GM04504 (cell line): ENCODE results near the gene EGR4.

Source experiments
- DNase-seq: peaks from one replicate; pipeline ENCODE4 v3.0.0-alpha.2; 2012; ENCODE audit warnings: low read depth

The EGR4 gene

DNA sequence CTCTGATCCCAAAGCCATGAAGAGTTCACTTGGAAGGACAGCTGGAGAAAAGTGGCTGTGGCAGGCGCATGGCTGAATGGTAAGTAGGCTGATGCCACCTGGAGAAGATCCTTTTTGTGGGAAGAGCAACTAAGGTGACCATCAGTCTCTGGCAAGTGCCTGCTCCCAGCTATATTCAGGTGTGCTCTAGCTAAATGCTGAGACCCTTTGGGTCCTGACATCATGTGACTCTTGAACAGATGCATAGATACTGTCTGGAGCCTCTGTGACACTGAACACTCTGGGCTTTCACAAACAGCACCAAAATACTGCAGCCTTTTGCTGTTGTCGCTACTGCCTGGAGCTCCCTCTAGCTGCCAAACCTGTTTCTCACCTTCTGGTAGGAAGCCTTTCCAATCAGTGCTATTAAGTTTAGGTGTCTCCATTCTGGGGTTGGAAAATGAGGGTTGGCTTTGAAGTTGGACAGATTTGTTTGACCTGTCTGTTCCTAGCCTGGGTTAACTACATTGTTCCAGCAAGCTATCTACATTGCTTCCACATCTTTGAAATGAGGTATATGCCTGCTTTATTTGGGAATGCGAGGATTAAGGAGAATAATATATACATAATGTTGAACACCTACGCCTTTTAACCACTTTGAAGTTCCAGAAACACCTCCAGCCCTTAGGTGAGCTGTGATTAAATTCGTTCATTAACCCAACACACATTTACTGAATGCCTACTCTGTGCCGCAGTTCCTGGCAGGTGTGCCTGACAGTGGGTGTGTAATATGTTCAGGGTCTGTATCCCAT is 3.1 kb downstream of the EGR4 start:
- DNase-seq, result no peak

DNA sequence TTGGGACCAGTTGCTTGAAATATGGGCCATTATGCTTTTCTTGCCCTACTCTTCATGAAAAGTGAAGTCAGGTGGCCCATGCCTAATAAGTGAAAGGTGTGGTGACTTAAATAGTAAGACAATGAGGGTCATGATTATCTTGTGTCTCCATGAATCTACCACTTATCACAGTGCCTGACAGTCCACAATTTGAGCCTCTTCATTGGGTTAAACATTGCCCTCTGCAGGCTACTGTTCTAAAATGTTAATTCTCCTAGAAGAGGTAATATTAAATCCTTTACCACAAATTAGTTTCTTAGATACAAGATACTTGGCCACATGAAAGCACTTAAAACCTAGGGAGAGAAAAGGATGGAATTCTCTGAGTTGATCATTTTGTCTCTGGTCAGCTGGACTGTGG is 4.0 kb downstream of the EGR4 start:
- DNase-seq, result no peak

DNA sequence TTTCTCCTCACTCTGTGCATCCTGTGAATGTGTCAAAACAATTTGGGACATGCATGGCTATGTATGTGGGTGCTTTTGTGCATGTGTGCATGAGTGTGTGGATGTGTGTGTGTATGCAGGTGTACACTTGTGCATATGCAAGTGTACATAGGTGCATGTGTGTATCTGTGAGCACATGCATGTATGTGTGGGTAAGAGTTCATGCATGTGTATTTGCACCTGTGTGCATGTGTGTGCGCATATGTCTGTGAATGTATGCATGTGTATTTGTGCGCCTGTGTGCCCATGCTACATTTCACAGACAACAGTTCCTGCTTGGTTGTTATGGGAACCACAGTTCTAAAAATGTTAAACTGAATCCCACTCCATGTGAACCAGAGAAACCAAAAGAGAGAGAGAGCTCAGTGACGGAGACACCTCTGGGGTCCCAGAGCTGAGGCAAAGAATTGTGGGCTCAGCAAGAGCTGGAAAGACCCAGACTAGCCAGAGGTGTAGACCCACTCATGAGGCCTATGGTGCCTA is 7.2 kb downstream of the EGR4 start:
- no peak for DNase-seq

DNA sequence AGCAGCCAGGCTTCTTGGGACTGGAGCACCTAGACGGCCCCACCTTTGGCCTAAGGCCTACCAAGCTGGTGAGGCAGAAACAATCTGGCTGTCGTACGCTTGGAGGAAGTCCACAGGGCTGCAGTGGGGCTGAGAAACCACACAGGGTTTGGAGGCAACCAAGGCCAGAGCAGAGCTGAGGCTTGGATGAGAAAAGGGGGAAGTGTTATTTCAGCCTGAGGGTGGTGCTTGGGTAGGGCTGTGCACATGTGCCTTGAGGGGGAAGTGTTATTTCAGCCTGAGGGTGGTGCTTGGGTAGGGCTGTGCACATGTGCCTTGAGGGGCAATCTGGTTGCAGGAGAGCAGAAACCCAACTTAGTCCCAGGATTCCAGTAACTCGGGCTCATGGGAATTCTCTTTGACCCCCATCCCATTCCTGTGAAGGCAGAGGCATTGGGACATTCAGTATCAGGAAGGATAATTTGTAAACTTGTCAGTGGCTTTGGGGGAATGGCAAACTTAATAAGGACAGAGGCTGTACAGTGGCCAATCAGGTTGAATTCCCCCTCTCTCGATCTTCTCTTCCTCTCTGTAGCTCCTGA is 8.1 kb downstream of the EGR4 start:
- DNase-seq, result no peak

DNA sequence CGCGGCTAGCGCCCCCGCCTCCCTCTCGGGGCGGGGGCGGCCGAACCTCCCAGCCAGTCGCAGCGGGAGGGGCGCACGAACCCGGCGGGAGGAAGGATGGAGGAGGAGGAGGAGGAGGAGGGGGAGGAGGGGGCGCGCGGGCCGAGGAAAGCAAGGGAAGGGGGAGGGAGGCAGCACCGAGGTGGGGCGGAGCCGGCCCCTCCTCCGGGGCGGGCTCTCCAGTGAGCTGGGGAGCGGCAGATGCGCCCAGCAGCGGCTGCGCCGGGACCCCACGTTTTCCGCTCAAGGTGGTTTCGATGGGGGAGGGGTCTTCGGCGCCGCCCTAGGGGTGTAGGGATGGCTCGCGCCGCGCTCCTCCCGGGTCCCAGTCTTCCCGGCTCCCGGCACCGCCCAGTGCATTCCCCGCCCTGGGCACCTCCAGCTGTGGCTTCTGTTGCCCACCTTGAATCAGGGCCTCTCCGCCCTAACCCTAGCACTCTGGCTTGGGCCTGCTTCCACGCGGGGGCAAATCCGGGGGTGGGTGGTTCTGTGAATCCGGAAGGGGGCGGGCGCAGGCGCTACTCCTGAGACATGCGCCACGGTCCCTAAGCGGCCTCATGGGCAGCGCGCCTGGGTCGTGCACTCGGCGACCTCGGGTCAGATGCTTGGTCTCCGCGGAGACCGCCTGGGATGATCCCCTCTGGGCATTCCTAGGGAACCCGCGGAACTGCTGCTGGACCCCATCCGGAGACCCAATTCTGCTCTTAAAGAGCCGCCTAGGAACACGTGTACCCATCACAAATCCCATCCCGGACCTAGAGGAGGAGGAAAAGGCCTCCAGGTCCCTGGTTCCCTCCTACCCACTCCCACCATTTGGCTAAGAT is 8.8 kb downstream of the EGR4 start, which contains the start of gene FBXO41:
Gene FBXO41 (minus strand): TSS at position 183 of the 863 bp plus-strand sequence. CDS start 14,848 bp downstream, outside the sequence.
- no peak for DNase-seq

DNA sequence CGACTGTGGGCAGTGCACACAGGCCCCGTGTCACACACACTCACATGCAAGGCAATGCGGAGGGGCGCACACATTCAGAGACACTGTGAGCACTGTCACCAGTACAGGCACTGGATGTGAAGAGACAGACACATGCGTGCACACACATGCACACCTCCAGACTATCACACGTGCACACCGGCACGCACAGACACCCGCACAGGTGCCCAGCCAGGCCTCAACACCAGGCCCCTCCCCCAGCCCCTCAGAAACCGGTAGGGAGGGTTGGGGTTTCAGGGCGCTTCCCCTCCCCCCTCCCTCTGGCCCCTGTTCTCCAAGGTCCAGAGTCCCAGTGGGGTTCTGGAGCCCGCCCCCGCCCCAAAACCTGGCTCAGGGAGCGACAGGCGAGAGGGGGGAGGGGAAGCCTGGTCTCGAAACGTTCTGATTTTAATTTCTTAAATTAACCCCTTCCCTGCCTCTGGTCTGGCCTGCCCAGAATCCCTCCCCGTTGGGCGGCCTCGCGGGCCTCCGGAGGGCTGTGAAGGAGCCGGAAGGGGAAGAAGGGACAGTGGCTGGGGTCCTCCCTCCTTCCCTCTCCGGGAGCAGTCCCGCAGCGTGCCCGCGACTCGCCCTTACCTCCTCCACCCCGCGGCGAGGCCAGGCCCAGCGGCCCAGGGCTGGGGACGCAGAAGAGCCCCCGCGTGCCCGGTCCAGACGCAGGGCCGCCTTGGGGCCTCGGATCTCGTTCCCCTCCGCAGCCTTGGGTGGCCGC is 9.6 kb downstream of the EGR4 start:
- no peak for DNase-seq

DNA sequence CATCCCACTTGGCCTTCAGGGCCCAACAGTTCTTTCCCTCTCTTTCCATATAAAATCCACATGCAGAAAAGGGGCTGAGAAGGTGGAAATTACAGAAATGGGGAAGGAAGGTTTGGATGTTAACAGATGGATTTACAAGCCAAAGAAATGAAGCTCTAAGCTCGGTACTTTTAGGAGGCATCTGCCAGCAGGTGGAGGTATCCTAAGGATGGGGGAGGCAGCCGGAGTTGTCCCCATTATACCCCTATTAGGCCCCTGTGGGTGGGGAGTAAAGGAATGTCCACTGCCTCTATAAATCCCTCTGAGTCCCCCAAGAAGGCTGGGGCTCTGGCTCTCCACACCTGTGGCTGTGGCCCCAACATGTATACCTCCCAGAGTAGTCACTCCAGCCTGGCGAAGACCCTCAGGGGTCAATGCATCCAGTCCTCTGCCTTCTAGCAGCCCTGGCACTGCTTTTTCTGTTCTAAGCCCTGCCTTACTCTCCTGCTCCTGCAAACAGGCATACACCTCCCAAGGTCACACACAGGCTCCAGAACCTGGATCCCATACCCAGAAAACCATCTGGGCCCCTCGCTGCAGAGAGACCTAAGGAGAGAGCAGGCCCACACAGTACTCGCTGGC is 10.3 kb downstream of the EGR4 start:
- DNase-seq, result no peak

DNA sequence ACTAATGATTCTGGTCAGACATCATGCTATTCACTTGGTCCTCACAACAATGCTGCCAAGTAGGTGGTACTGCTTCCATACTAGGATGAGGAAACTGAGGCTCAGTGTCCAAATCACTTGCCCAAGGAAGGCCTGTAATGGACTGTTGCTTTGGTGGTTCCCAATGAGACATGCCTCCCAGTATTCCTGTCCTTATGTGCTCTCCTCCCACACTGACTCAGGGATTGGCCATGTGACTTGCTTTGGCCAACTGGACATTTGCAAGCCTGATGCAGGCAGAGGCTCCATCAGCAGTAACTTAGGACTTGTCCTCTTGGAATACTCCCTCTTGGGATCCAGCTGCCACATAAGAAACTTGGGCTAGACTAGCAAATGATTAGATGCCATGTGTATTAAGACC is 12.1 kb downstream of the EGR4 start:
- no peak for DNase-seq

DNA sequence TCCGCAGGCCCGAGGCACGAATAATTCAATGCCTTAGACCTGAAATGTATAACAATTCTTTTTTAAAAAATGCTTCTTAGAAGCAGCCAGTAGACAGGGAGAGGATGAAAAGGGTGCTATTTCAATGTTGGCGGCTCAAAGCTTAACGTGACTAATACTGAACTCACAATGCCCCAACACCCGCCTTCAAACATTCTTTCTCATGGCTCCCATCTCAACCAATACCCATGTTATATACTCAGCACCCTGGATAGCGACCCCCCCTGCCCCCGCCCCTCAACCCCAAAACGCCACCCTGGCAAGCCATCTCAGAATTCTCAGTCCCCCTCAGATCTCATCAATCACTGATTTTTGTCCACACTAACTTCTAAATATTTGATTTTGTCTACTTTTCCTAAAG is 13.5 kb downstream of the EGR4 start:
- DNase-seq, result no peak

DNA sequence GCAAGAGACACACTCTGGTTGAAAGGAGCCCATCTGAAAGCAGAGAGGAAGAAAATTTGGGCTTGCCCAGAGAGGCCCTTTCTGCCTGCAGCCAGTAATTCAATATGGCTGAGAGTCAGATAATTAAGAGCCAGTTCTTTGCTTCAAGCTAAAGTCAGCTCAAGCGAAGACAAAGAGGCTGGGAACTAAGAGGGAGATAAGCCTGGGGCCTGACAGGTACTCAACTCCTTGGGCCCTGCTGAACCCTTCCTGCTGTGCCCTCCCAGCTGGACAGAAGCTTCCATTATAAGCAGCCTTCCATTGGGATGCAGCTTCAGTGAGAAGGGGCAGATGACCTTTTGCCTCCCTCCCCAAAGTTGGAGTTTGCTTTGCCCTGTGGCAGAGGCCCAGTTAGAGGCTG is 21.1 kb downstream of the EGR4 start:
- no peak for DNase-seq

DNA sequence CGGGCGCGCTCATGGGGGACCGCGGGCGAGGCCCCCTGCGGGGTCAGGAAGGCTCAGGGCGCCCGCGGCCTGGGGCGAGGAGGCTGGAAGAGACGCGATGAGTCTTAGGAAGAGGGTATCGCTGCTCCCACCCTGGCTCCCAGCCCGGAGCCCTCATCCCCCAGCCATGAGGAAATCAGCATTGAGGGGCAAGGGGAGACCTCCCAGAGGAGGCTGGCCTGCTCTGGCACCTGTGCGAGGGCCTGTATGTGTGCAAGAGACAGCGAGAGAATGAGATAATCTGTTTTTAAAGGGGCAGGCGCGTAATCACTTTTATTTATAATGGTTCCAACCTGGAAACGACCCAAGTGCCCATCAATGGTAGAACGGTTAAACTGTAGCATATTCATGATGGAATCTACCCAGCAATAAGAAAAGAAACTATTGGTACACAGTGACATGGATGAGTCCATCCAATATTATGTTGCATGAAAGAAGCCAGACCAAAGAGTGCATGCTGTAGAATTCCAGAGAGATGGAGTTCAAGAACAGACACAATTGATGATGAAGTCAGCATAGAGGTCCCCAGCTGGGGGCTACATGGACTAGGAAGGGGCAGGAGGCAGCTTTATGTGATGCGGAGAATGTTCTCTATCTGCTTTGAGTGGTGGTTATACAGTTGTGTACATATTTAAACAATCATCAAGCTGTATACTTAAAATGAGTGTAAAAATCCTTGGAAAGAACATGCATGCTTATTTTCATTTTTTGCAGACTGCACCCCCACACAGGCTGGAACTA is 23.5 kb downstream of the EGR4 start:
- DNase-seq, result no peak

DNA sequence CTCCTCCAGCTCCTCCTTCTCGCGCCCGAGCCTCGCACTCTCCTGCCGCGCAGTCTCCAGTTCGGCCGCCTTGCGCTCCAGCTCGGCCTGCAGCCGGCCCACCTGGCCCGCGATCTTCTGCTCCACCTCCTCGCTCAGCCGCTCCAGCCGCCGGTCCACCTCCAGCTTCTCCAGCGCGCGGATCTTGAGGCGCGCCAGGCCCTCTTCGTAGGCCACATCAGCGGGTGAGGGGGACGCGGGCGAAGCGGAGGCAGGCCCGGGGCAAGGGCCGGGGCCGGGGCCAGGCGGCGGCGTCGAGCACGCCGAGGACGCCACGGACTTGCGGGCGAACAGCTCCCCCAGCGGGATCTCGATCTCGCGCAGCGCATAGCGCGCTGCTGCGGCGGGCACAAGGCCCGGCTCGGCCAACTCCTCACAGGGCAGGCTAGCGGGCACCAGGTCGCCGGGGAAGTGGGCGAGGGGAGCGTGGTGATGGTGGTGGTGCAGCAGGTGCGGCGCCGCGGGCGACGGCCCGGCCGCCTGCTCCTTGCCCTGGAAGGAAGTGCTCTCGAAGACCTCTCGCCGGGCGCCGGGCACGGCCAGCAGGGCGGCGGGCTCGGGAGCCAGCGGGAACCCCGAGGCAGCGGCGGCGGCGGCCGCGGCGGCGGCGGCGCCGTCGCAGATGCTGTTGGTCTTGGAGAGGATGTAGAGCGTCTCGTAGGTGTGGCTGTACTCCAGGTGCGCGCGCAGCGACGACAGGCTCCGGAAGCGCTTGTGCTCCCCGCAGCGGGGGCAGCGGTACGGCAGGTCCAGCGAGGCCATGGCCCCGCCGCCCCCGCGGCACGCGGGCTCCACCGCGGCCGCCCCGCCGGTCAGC is 24.3 kb downstream of the EGR4 start:
- no peak for DNase-seq

DNA sequence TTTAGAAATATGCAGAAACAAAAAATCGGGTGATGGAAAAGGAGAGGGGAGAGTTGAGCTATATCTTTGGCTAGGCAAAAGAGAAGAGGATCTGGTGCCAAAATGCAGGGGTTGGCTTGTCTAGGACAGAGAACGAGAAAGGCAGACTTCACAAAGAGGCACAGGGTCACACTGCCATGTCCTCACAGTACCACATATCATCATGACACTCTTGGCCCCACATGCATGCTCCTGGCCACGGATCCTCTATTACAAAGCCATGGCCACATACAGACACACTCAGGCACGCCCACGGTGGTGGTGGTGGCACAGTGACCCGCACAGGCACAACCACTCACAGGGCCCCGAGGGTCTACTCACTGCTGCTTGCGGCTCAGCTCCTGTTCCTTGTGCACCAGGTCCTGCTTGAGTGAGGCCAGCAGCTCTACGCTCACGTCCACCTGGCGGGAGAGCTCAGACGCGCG is 24.9 kb downstream of the EGR4 start:
- DNase-seq, result no peak

DNA sequence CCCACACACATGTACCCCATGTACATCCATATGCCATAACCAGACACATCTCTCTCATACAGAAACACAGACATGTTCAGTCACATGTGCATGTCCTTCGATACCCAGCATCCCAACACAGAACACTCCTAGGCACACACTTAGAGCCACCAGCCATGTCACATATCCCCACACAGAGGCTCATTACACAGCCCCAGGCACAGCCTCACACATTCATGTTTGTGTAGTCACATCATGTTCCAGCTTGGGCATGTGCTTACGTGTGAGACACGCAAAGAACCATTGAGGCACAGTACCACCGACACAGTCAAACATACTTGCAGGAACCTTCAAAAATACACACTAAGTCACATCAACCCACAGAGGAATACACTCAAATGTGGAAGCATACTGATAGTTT is 26.3 kb downstream of the EGR4 start:
- DNase-seq, result no peak

DNA sequence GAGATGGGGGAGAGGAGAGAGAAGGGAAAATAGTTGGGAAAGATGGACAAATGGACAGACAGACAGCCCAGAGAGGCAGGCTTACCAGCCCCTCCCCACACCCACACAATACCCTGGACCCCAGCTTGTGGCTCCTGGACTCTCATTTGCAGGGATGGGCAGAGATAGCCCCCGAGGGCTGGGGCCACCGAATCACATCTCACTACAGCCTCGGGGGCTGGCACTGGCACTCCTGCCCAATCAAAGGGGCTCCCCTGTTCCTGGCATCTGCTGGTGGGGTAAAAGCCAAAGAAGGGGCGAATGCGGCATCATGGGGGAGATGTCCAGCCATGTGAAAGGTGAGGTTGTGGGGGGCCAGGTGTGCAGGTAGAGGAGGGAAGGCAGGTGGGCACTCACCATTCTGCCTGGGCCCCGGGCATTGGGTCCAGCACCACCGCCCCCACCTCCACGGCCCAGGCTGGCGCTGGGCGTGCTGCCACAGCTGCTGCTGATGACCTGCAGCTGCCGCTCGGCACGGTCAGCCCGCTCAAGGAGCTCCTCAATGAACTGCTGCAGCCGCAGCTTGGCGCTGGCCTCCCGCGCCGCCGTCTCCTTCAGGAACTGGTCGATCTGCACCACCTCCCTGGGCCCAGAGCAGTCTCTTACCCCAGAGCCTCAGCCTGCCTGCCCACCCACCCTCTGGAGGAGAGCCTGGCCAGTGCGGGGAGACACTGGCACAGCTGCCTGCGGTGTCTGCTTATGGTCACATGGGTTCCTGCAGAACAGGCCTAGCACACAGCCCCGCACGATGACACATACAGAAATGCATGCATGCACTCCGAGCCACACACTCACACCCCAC is 27.1 kb downstream of the EGR4 start:
- DNase-seq, result no peak

DNA sequence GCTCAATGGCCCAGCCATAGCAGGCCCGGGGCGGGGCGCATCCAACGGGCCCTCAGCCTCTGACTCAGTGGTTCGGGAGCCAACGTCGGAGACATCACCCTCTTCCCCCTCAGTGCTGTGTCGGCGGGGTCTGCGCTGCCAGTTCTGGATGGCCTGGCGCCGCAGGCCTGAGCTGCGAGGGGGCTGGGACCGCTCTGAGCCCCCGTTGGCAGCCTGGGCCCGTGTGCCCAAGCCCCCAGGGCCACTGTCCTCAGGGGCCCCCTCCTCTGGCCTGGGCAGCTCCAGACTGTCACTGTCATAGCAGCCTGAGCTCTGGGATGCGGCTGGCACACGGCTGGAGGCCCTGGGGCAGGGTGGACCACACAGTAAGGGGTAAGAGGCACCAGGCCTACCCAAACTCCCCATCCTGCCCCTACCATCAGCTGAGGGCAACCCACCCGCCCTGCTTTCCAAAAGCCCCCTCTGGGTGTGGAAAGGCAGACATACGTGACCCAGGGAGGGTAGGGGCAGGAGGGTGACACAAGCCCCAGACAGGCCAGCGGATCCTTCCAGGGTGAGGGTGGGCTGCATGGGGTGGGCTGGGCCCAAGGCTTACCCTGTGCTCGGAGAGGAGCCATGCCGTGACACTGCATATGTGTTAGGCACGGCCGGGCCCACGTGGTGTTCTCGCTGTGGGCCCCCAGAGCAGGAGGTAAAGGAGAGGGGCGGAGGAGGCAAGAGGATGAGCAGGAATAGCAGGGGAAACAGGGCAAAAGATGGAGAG is 27.9 kb downstream of the EGR4 start:
- no peak for DNase-seq

DNA sequence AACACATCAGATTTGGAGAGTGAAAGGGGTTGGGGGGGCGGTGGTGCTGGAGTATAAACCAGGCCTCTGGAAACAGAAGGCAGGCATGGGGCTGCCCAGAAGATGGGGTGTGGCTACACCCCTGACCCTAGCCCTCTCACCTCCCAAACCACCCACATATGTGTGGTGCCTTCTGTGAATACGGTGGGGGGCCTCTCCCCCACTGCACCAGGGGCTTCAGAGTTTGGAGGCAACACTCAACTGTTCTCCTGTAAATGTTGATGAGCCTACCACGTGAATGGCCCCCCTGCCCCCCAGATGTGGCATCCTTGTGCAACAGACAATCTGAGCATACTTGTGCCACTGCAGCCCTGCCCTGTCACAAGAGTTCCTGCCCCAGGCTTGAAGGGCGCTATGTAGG is 28.6 kb downstream of the EGR4 start:
- DNase-seq, result no peak

DNA sequence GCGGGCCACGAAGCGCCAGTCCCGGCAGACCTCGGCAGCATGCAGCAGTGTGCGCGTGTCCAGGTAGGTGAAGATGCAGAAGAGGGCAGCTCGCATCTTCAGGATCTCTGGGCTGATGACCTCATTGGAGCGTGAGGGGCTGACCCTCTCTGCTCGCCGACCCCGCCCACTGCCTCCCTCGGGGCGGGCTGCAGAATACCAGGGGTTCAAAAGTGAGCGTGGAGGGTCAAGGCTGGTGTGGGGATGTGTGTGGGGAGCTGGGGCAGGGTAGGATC is 29.1 kb downstream of the EGR4 start:
- no peak for DNase-seq
